Measurements from ENCODE around the gene WDFY3. TPM values are rescaled to one million over a fixed set of nuclear protein-coding genes. Genes with fewer than 3 reads are reported as not detected.

The WDFY3 gene
- total and polyA plus RNA-seq, 10 donors: 1.6 to 208 (median 127) TPM

DNA sequence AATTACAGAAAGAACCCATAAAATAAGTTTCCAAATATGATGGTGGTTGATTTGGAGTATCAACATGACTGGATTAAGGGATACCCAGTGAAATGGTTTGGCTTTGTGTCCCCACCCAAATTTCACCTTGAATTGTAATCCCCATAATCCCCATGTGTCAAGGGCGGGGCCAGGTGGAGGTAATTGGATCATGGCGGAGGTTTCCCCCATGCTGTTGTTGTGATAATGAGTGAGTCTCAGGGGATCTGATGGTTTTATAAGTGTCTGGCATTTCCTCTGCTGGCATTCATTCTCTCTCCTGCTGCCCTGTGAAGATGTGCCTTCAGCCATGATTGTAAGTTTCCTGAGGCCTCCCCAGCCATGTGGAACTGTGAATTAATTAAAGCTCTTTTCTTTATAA is 39.1 kb downstream of the WDFY3 start:
- Histone ChIP-seq H3K27me3 (replicated peaks in 1 of 7) (no peaks in the 10 kb centered on the region), H3K4me1 (peaks cover 0 to 7% (median 0%) of the 10 kb centered on the region in 6 donors), H3K4me3 (no peak overlapping the region), H3K36me3 (peaks cover 0 to 38% (median 0%) of the 10 kb centered on the region in 6 donors), H3K27ac (no peak overlapping the region), H3K9me3 (no peaks in the 10 kb centered on the region)
- DNase-seq: no peak
- TF ChIP-seq POLR2A (IDR thresholded peaks at IDR 0.05) (no peak), POLR2AphosphoS5 (IDR thresholded peaks at IDR 0.05) (no peak)
- TF ChIP-seq, protein P1, sequence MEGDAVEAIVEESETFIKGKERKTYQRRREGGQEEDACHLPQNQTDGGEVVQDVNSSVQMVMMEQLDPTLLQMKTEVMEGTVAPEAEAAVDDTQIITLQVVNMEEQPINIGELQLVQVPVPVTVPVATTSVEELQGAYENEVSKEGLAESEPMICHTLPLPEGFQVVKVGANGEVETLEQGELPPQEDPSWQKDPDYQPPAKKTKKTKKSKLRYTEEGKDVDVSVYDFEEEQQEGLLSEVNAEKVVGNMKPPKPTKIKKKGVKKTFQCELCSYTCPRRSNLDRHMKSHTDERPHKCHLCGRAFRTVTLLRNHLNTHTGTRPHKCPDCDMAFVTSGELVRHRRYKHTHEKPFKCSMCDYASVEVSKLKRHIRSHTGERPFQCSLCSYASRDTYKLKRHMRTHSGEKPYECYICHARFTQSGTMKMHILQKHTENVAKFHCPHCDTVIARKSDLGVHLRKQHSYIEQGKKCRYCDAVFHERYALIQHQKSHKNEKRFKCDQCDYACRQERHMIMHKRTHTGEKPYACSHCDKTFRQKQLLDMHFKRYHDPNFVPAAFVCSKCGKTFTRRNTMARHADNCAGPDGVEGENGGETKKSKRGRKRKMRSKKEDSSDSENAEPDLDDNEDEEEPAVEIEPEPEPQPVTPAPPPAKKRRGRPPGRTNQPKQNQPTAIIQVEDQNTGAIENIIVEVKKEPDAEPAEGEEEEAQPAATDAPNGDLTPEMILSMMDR (IDR thresholded peaks at IDR 0.05 in 8 of 11, conservative IDR thresholded peaks at IDR 0.05 in 3 of 11): no peak
- 43 to 99% (median 69%) methylated on average over 2 of the region's 2 CpGs for whole genome bisulfite sequencing, 5 donors
- intact Hi-C loops (cut with DNase I; ENCODE audit: low total_unique reads): no loop called here

DNA sequence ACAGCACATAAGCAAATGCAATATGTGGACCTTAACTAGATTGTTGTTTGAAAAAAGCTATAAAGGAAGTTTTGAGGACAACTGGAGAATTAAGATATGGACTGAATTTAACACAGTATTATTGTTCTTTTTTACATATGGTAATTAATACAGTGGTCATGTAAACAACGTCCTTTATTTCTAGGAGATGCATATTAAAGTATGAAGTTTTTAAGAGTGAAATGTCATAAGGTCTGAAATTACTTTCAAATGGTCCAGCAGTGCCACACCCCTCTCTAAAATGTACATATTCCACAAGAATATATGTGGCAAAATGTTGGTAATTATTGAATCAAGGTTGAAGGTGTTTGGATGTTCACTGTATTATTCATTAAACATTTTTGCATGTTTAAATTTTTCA is 40.9 kb downstream of the WDFY3 start:
- TF ChIP-seq, protein P1 (IDR thresholded peaks at IDR 0.05 in 8 of 11, conservative IDR thresholded peaks at IDR 0.05 in 3 of 11): no peak
- no peak for TF ChIP-seq POLR2A (IDR thresholded peaks at IDR 0.05)
- no peak for TF ChIP-seq POLR2AphosphoS5 (IDR thresholded peaks at IDR 0.05)
- Histone ChIP-seq H3K4me3 (no peak overlapping the region), H3K27ac (no peak overlapping the region), H3K9me3 (no peaks in the 10 kb centered on the region), H3K4me1 (peaks cover 0 to 14% (median 3%) of the 10 kb centered on the region in 6 donors), H3K27me3 (replicated peaks in 1 of 7) (no peaks in the 10 kb centered on the region), H3K36me3 (peaks cover 0 to 28% (median 0%) of the 10 kb centered on the region in 6 donors)
- no peak for DNase-seq
- intact Hi-C loops (cut with DNase I; ENCODE audit: low total_unique reads): no loop called here
- WGBS, 5 donors: 62 to 83% (median 67%) methylated on average over 1 of the region's 1 CpG

DNA sequence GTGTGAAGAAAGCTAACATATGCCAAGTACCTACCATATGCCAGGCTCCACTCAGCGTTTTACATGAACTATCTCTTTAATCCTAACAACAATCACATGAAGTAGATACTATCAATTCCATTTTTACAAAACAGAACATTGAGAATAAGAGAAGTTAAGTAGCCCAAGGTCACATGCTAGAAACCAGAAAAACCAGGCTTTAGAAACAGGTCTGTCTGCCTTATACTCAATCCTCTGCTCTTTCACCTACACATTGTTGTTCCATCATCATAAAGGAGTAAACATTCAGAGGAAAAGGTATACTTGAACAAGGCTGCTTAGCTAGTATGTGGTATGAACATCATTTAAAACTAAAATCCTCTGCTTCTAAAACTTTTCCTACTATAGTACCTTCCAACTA is 42.1 kb downstream of the WDFY3 start:
- intact Hi-C loops (cut with DNase I; ENCODE audit: low total_unique reads): no loop called here
- 70 to 92% (median 78%) methylated on average over 1 of the region's 1 CpG for WGBS, 5 donors
- no peaks in the 10 kb centered on the region for H3K27me3 ChIP-seq (replicated peaks in 1 of 7)

DNA sequence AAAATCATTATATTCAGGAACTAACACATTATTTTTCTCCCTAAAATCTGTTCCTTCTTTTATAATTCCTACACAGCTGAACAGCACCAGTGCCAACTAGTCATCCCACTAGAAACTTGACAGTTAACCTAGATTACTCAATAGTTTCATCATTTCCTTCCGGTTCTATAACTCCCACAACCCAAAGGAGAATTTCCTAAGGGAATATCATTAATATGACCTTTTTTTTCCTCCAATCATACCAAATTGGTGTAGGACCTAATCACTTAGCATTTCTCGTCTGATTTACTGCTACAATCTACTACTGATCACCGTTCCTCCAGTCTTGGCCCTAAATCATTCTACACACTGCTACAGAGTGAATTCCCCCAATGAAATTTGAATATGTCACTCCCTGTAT is 45.9 kb downstream of the WDFY3 start:
- no peaks in the 10 kb centered on the region for H3K27me3 ChIP-seq (replicated peaks in 1 of 7)
- TF ChIP-seq POLR2AphosphoS5 (IDR thresholded peaks at IDR 0.05): no peak
- TF ChIP-seq POLR2A (IDR thresholded peaks at IDR 0.05): no peak
- TF ChIP-seq, protein P1 (IDR thresholded peaks at IDR 0.05 in 8 of 11, conservative IDR thresholded peaks at IDR 0.05 in 3 of 11): no peak
- peaks cover 1 to 43% (median 8%) of the 10 kb centered on the region in 6 donors for H3K4me1 ChIP-seq
- H3K36me3 ChIP-seq: no peaks in the 10 kb centered on the region
- peak overlapping the region in 2 of 8 donors; percentile 9 to 32 for H3K27ac ChIP-seq
- intact Hi-C loops (cut with DNase I; ENCODE audit: low total_unique reads): no loop called here
- no peak overlapping the region for H3K4me3 ChIP-seq
- no peaks in the 10 kb centered on the region for H3K9me3 ChIP-seq
- no peak for DNase-seq
- 55 to 70% (median 62%) methylated on average over 3 of the region's 3 CpGs for WGBS, 5 donors

More for the DNA sequence above, 42.1 kb downstream of the WDFY3 start:
- Histone ChIP-seq H3K4me3 (no peak overlapping the region), H3K27ac (no peak overlapping the region), H3K4me1 (peaks cover 0 to 19% (median 7%) of the 10 kb centered on the region in 6 donors), H3K9me3 (no peaks in the 10 kb centered on the region), H3K36me3 (peaks cover 0 to 17% (median 0%) of the 10 kb centered on the region in 6 donors)
- DNase-seq: no peak
- TF ChIP-seq POLR2A (IDR thresholded peaks at IDR 0.05) (no peak), POLR2AphosphoS5 (IDR thresholded peaks at IDR 0.05) (no peak)
- TF ChIP-seq, protein P1 (IDR thresholded peaks at IDR 0.05 in 8 of 11, conservative IDR thresholded peaks at IDR 0.05 in 3 of 11): no peak

Measured in spleen (tissue), 11 donors.